Activated T-helper 1 cell treated with anti-CD3 and anti-CD28 coated beads, Interleukin-12 subunit alpha, Interleukin-12 subunit beta, Interleukin-2, Interleukin-4 antibody, amounts not matched to agents 30 ng/mL and 10 ng/mL and 1 ng/mL, durations not matched to agents 14 hours and 24 hours and 36 hours (primary cell): ENCODE measurements around the gene NOX4. TPM values are rescaled to one million over a fixed set of nuclear protein-coding genes. Genes with fewer than 3 reads are reported as not detected.
"Not testable (repeated sequence)": the region's sequence is repeated elsewhere in the genome, so short reads cannot be mapped to it uniquely, and the experiment has no call there.

Experiments
- DNase-seq: peaks from one replicate; pipeline ENCODE4 v3.0.0; 2021; ENCODE audit warnings: low spot score
- H3K27ac Mint-ChIP-seq: one replicate; pipeline ENCODE4 v1.8.0; 2021; ENCODE audit warnings: mild to moderate bottlenecking, mixed read lengths
- H3K27me3 Mint-ChIP-seq: one replicate; pipeline ENCODE4 v1.8.0; 2022; ENCODE audit warnings: mild to moderate bottlenecking, moderate library complexity, mixed read lengths; ENCODE audit not compliant: insufficient read depth
- H3K36me3 Mint-ChIP-seq: one replicate; pipeline ENCODE4 v1.8.0; 2021; ENCODE audit warnings: low read depth, mixed read lengths
- H3K4me1 Mint-ChIP-seq: one replicate; pipeline ENCODE4 v1.8.0; 2021; ENCODE audit warnings: low read depth, mixed read lengths
- H3K4me3 Mint-ChIP-seq: one replicate; pipeline ENCODE4 v1.8.0; 2021; ENCODE audit warnings: mild to moderate bottlenecking, moderate library complexity, mixed read lengths
- H3K9me3 Mint-ChIP-seq: one replicate; pipeline ENCODE4 v1.8.0; 2021; ENCODE audit warnings: mixed read lengths
- intact Hi-C: fragments of 100-400 bp; cut with micrococcal nuclease; formaldehyde crosslinking; loops from one replicate; pipeline ENCODE4 v1.15.1; 2024
- total RNA-seq: library from RNA; stranded (reverse); gene quantifications from 2 replicates; pipeline ENCODE4 v1.2.3, GENCODE V29; 2022

Gene NOX4
- total RNA-seq, 1 donor from 2014 or later: not detected

DNA sequence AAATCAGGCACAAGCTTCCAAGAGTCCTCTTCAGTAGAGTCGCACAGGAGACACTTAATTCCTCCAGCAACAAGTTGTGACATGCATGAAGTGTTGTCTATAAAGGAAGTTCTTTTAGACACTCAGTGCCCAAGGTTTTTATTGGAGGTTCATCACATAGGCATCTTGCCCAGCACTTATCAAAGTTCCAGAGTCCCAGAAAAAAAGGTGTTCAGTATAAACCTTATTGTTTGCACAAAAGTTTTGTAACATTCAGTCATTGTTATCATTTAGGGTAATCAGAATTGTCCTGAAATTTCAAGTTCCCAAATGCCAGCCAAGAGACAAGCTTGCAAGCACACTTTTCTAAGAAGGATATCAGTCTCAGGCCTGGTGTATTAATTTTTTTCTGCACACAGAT is 182.9 kb downstream of the NOX4 start:
- DNase-seq, H3K27ac Mint-ChIP-seq, H3K4me1 Mint-ChIP-seq, H3K9me3 Mint-ChIP-seq, intact Hi-C loops, H3K4me3 Mint-ChIP-seq, H3K36me3 Mint-ChIP-seq, H3K27me3 Mint-ChIP-seq: not testable (repeated sequence)

DNA sequence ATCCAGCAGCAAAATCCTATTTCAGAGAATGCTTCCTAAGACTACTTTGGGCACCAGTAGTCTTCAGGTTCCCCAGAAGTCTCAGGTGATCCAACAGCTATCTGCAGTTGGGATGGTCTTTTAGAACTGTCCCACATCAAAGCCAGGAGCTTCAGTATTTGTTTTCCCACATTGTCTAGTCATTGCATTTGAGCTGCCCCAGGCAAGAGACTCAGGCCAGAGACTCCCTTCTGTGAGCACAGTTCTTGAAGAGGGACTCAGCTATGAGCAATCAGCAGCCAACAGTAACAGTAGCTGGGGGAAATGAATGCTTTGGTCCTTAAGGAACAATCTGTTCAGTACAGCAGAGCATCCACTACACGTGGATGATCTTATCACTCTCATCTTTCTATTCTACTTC is 188.1 kb downstream of the NOX4 start:
- intact Hi-C loops, DNase-seq, H3K4me3 Mint-ChIP-seq, H3K27me3 Mint-ChIP-seq, H3K27ac Mint-ChIP-seq, H3K4me1 Mint-ChIP-seq, H3K9me3 Mint-ChIP-seq, H3K36me3 Mint-ChIP-seq: not testable (repeated sequence)

GRCh38 chr11:89295023-89295422 is 196.2 kb downstream of the NOX4 start:
- DNase-seq, H3K36me3 Mint-ChIP-seq, H3K9me3 Mint-ChIP-seq, H3K4me1 Mint-ChIP-seq, H3K27ac Mint-ChIP-seq, H3K4me3 Mint-ChIP-seq, H3K27me3 Mint-ChIP-seq, intact Hi-C loops: not testable (repeated sequence)

GRCh38 chr11:89293965-89294679 is 197.1 kb downstream of the NOX4 start:
- H3K27me3 Mint-ChIP-seq: no peaks in the 10 kb centered on the region

DNA sequence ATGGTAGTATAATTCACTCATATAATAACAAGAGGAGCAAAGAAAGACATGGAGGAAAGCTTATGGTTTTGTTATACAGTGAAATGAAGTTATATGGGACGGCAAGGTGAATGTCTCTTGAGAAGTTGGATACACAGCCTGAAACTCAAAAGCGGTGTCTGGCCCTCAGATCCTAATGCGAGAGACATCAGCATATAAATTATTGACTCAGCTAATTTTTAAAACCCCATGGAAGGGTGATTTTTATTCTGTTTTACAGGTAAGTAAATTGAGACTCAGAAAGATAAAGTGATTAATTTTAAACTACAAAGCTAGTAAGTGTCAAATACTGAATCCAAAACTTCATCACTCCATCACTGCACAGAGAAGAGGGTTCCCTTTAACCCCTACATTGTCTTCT is 203.2 kb downstream of the NOX4 start:
- not testable (repeated sequence) for H3K27me3 Mint-ChIP-seq

More at GRCh38 chr11:89293965-89294679, 197.1 kb downstream of the NOX4 start:
- no peak for DNase-seq
- intact Hi-C loops: no loop called here
- Mint-ChIP-seq H3K36me3 (no peaks in the 10 kb centered on the region), H3K27ac (no peak overlapping the region), H3K4me3 (no peak overlapping the region), H3K4me1 (no peaks in the 10 kb centered on the region), H3K9me3 (no peaks in the 10 kb centered on the region)

GRCh38 chr11:89286601-89287000 is 204.6 kb downstream of the NOX4 start:
- H3K4me1 Mint-ChIP-seq, intact Hi-C loops, H3K9me3 Mint-ChIP-seq, H3K4me3 Mint-ChIP-seq, H3K36me3 Mint-ChIP-seq, DNase-seq, H3K27ac Mint-ChIP-seq, H3K27me3 Mint-ChIP-seq: not testable (repeated sequence)

More for the DNA sequence above, 203.2 kb downstream of the NOX4 start:
- H3K4me1 Mint-ChIP-seq, H3K4me3 Mint-ChIP-seq, H3K27ac Mint-ChIP-seq, intact Hi-C loops, DNase-seq, H3K9me3 Mint-ChIP-seq, H3K36me3 Mint-ChIP-seq: not testable (repeated sequence)

- H3K27me3 Mint-ChIP-seq, H3K27ac Mint-ChIP-seq, DNase-seq, intact Hi-C loops, H3K36me3 Mint-ChIP-seq, H3K9me3 Mint-ChIP-seq, H3K4me1 Mint-ChIP-seq, H3K4me3 Mint-ChIP-seq: not testable (repeated sequence)
Observed at GRCh38 chr11:89281032-89281677, 210.0 kb downstream of the NOX4 start.

DNA sequence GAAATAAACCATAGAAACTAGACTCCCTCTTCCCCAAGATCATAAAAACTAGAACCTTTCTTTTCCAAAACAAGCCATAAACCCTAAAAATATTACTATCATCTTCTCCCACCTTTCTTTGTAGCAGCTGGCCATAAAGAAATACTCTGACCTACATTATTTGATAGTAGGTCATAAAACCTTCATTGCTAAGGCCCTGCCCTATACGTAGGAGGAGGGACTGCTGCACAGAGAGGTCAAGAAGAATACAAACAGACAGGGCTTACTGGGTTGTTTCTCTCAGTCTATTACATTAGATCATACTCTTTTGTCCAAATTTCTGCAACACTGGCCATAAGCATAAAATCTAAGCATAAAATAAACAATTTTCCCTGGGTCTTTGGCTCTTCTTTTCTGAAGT is 212.0 kb downstream of the NOX4 start:
- intact Hi-C loops: no loop called here
- no peaks in the 10 kb centered on the region for H3K9me3 Mint-ChIP-seq

DNA sequence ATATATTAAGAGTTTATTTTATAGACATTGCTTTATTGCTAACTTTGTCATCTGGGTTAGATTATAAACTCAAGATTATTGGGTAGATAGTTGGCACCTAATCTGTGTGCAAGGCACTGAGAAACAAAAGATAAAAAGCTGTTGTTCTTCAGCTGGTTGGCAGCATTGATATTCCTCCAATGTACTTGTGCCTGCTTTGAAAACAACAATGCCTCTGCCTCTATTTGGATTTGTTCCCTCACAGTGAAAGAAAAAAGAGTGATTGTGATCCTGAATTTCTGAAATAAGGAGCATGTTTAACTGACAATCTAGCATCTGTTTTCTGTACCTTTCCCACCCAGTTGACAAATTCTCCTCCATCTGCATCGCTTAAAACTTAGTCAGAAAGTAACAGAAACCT is 215.2 kb downstream of the NOX4 start:
- no peak overlapping the region for H3K4me3 Mint-ChIP-seq
- H3K36me3 Mint-ChIP-seq: no peaks in the 10 kb centered on the region
- no peak overlapping the region for H3K27ac Mint-ChIP-seq
- no peak for DNase-seq
- H3K9me3 Mint-ChIP-seq: no peaks in the 10 kb centered on the region
- no peaks in the 10 kb centered on the region for H3K27me3 Mint-ChIP-seq
- intact Hi-C loops: no loop called here
- no peaks in the 10 kb centered on the region for H3K4me1 Mint-ChIP-seq

More for the DNA sequence above, 212.0 kb downstream of the NOX4 start:
- Mint-ChIP-seq H3K27me3 (no peaks in the 10 kb centered on the region), H3K4me3 (no peak overlapping the region), H3K36me3 (no peaks in the 10 kb centered on the region), H3K4me1 (no peaks in the 10 kb centered on the region), H3K27ac (no peak overlapping the region)
- DNase-seq: no peak

Other genes starting within 250 kb of the NOX4 start
- not detected in 2 replicates for gene TRIM77, start 218.9 kb upstream of the NOX4 start, total RNA-seq